NCI-H82 treated with DMSO at 0.1 percent for 48 hours (cell line): Measurements from ENCODE around the gene SYT2.
A peak's percentile ranks its signal among the peaks of the same experiment; 100 is the strongest.
"Not testable (repeated sequence)": the region's sequence is repeated elsewhere in the genome, so short reads cannot be mapped to it uniquely, and the experiment has no call there.

Source experiments
- DNase-seq: peaks from one replicate; lab custom pipeline; 2025; ENCODE audit not compliant: unreplicated experiment; lab: John Stamatoyannopoulos, UW

SYT2 gene

GRCh38 chr1:202599669-202600431 is 110.4 kb downstream of the SYT2 start:
- DNase-seq = peak; percentile 9

GRCh38 chr1:202597090-202597761 is 113.0 kb downstream of the SYT2 start:
- no peak for DNase-seq

DNA sequence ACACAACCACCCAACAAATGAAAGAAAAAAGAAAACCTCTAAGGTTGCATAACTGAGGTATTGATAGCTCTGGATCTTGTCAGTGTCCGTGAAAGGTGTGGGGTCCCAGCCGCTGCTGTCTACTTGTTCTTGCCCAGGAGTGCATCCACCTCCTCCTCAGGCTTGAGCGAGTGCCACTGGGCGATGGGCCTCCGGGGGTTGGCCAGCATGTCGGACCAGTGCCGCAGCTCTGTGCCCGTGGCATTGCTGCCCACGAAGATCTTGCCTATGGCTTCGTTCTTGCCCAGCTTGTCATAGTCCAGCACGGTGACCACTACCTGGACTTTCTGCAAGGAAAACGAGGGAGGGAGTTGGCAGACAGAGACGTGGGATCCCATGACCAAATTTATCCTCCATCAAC is 113.6 kb downstream of the SYT2 start:
- no peak for DNase-seq

GRCh38 chr1:202593845-202594244 is 116.4 kb downstream of the SYT2 start:
- no peak for DNase-seq

DNA sequence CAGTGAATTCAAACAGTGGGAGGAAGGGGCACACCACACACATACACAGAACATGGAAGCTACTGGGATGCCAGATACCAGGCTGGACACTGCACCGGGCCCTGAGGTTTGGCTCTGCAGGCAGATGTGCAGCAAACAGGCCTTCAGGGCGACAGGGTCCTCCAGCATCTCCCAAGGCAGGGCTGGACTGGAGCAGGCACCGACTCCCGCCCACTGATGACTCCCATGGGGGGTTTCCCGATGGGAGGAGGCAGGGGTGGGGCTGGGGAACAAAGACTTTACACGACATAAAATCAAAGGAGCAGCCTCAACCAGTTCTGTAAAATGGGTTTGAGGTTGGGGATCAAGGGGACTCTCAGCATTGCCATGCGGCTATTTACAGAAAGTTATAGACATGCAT is 118.1 kb downstream of the SYT2 start:
- DNase-seq = no peak

- DNase-seq = no peak
Observed at GRCh38 chr1:202591515-202591914, 118.7 kb downstream of the SYT2 start.

GRCh38 chr1:202590975-202591411 is 119.3 kb downstream of the SYT2 start:
- no peak for DNase-seq

- no peak for DNase-seq
Observed at GRCh38 chr1:202590126-202590525, 120.1 kb downstream of the SYT2 start.

- no peak for DNase-seq
Observed at GRCh38 chr1:202589190-202589930, 120.9 kb downstream of the SYT2 start.

- no peak for DNase-seq
Observed at GRCh38 chr1:202588503-202589189, 121.6 kb downstream of the SYT2 start.

DNA sequence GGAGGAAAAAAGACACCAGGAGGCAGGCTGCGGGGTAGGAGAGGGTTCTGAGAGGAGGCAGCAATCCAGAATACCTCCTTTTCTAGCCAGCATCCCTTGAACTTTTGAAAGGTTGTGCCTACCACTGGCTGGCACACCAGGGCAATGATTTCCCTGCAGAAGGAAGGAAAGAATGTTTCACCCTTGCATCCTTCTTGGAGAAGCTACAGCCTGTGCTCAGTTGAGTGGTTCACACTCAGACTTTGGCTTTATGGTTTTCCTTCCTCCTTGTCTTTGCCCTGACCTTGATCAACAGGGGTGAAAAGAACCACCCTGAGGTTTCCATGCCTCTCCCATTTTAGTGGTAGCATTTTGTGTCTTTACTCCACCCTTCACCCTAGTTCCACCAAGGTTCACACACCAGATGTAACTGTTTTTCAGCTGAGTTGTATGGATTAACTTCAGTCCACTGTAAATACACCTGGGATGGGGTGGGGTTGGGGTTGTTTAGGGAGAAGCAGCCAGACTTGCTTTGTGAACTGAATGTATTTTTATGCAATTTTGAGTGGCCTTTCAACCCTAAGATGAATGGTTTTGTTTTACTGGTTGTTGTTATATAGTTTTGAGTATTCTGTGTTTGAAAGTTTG is 122.3 kb downstream of the SYT2 start:
- no peak for DNase-seq

DNA sequence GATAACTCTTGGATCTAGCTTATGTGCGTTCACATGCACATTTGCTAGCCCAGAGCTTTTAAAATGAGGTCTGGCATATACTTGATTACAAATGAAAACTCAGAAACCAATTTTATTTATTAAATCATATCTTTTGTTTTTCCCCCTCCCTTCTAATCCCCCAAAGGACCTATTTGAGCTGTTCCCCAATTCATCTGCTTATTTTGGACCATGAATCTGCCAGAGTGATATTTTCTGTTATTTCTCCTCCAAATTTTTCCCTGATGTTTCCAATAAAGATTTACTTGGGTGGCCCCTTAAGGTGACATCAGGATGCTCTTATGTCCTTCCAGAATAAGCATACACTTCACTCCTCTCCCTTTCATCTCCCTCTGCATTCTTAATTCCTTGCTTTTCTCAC is 123.4 kb downstream of the SYT2 start:
- no peak for DNase-seq

- DNase-seq = no peak
Observed at GRCh38 chr1:202586018-202586821, 124.0 kb downstream of the SYT2 start.

DNA sequence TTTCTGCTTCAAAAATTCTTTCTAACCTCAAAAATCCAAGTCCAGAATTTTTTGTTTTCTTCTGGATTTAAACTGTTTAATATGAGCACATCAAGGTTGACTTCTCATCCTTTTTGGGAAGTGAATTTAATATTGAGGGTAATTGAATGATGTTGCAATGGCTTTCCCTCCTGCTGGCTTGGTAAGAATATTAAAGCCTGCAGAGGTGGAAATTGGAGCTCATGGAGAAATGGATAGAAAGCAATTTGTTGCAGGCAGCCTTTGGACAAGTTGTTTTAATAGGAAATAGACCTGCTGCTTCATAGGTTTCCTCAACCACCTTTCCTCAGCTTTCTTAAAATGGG is 124.7 kb downstream of the SYT2 start:
- no peak for DNase-seq

DNA sequence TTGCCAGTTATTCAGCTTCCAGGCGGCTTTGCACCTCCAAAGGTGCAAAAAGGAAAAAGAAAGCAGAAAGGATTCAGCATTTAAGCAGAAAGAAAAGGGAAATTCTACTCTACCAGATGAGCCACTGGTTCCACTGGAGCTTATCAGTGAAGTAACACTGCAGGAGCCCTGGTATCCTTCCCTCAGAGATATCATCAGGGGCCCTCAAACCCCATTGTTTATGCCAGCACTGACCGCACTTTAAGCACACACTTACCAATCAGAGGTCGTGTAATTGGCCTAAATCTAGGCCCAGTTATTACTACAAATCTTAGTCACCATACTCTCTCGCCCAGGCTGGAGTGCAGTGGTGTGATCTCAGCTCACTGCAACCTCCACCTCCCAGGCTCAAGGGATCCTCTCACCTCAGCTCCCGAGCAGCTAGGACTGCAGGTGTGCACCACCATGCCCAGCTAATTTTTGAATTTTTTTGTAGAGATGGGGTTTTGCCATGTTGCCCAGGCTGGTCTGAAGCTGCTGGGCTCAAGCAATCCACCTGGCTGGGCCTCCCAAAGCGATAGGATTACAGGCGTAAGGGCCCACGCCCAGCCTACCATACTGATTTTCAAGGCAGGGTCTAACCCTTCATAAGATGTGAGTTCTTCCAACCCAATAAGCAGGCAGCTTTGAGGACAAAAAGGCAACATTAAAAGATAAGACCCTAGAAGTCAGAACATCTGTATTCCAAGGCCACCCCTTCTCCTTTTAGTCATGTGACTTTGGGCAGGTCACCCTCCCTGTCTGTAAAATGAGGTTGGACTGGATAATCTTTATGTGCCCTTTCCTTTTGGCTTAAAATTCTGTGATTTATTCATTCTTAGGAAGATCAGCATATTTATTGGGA is 125.3 kb downstream of the SYT2 start:
- no peak for DNase-seq

DNA sequence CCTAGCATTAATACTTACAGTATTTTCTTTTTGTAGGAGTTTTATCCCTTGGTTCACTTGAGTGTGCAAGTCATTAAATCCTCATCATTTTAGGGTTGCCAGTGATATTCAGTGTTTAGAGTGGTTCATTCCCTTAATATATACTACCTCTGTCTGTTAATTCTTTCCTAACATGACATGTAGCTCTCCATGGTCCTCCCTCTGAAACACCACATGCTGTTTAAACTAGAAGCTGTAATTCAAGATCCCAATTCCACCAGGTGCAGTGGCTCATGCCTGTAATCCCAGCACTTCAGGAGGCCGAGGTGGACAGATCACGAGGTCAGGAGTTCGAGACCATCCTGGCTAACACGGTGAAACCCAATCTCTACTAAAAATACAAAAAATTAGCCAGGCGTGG is 127.9 kb downstream of the SYT2 start:
- DNase-seq = not testable (repeated sequence)

DNA sequence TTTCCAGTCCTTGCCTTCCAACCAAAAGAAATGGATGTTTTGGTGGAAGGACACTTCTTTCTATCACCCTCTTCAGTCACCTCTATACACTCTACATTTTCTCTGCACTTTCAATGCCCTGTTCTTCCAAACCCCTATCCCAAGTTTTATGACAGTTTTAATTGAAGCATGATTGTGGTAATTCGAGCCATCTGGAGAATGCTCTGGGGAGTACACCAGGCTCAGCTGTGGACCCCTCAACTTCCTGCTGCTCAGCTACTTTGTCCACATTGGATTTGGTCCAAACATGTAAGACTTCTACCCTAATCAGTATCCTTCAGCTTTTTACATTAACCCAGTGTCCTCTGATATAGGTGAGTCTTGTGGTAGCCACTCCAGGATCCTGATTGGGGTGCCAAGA is 129.6 kb downstream of the SYT2 start:
- no peak for DNase-seq

- no peak for DNase-seq
Observed at GRCh38 chr1:202579806-202580205, 130.4 kb downstream of the SYT2 start.

GRCh38 chr1:202578565-202578964 is 131.7 kb downstream of the SYT2 start:
- DNase-seq = peak; percentile 82
